AG04449 (cell line): Measurements from ENCODE around the gene IFNGR1.
"Not testable (repeated sequence)": the region's sequence is repeated elsewhere in the genome, so short reads cannot be mapped to it uniquely, and the experiment has no call there.

ENCODE experiments used
- CTCF ChIA-PET: fragments of 350-600 bp; formaldehyde crosslinking; extraction: SDS; loops from one replicate; lab custom pipeline; 2021; ENCODE audit warnings: antibody characterized with exemption; lab: Yijun Ruan, JAX
- POLR2A ChIA-PET: fragments of 400-600, 350-600 bp; formaldehyde crosslinking; extraction: SDS; loops from one replicate; lab custom pipeline; 2020; ENCODE audit warnings: antibody characterized with exemption, inconsistent platforms; lab: Yijun Ruan, JAX
- DNase-seq: peaks from one replicate; pipeline ENCODE4 v3.0.0-alpha.2; 2010; ENCODE audit warnings: low read depth, low spot score
- H3K4me3 ChIP-seq: 2 replicates; pipeline ENCODE4 v1.5.1; 2011; ENCODE audit warnings: low read depth, mild to moderate bottlenecking, control low read depth, low read length
- TF ChIP-seq, protein P1 (sequence below): IDR thresholded peaks from one replicate; pipeline ENCODE4 v1.5.1; 2011; ENCODE audit warnings: mild to moderate bottlenecking, moderate library complexity, low read length, control low read depth, inconsistent platforms; ENCODE audit not compliant: insufficient read depth; ENCODE audit errors: missing control alignments

The IFNGR1 gene

DNA sequence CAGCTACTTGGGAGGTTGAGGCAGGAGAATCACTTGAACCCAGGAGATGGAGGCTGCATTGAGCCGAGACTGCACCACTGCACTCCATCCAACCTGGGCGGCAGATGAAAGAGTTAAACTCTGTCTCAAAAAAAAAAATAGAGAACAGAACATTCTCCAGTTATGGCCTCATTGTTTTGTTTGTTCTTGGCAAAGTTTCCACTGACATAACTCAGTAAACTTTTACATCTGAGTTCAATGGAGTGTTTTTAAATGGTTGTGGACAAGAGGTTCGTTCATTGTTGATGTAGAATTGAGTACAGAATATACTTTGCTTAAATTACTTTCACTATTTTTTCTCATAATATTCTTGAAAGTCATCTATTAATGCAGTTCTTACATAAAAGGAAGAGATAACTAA is 42.2 kb upstream of the IFNGR1 start:
- CTCF ChIA-PET = no interaction called here
- H3K4me3 ChIP-seq = no peak overlapping the region
- TF ChIP-seq, protein P1, sequence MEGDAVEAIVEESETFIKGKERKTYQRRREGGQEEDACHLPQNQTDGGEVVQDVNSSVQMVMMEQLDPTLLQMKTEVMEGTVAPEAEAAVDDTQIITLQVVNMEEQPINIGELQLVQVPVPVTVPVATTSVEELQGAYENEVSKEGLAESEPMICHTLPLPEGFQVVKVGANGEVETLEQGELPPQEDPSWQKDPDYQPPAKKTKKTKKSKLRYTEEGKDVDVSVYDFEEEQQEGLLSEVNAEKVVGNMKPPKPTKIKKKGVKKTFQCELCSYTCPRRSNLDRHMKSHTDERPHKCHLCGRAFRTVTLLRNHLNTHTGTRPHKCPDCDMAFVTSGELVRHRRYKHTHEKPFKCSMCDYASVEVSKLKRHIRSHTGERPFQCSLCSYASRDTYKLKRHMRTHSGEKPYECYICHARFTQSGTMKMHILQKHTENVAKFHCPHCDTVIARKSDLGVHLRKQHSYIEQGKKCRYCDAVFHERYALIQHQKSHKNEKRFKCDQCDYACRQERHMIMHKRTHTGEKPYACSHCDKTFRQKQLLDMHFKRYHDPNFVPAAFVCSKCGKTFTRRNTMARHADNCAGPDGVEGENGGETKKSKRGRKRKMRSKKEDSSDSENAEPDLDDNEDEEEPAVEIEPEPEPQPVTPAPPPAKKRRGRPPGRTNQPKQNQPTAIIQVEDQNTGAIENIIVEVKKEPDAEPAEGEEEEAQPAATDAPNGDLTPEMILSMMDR = no peak
- POLR2A ChIA-PET = no interaction called here
- DNase-seq = no peak

DNA sequence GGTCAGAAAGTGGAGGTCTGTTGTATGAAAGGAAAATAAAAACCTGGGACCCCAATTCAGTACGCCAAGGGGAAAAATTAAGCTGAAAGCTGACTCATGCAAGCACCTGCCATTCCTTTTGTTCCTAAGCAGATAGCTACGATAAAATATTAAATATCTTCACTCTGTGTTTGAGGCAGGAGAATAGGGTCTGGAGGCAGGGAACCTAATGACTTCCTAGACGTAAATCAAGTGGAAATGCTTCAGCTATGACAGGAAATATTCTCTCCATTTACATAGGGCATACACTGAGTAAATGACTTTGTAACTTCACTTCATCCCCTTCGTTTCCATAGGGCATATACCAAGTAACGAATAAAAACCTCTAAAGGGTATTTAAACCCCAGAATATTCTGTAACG is 41.0 kb upstream of the IFNGR1 start:
- ChIA-PET POLR2A (no interaction called here), CTCF (interaction anchor here (1.0 to 1.1 kb wide), 2 partner anchors 54 to 165 kb away, joined by 3 read pairs; no protein-coding TSS in a partner anchor)
- TF ChIP-seq, protein P1 = no peak
- DNase-seq = no peak
- H3K4me3 ChIP-seq = no peak overlapping the region

DNA sequence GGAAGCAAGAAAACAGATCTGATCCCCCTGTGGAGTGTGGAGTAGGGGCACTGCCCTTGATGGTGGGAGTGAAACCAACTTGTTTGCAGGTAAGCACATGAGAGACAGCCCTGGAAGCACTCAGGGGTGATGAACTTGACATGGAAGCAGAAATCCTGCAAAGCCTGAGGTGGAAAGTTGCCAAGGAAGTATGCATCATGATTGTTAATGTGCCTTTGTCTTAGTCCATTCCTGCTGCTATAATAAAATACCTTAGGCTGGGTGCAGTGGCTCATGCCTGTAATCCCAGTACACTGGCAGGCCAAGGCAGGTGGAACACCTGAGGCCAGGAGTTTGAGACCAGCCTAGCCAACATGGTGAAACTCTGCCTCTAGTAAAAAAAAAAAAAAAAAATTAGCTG is 40.2 kb upstream of the IFNGR1 start:
- DNase-seq = no peak
- ChIA-PET CTCF (interaction anchor here (1.0 kb wide), 1 partner anchor 164 kb away, joined by 3 read pairs; no protein-coding TSS in a partner anchor), POLR2A (no interaction called here)
- TF ChIP-seq, protein P1 = no peak
- no peak overlapping the region for H3K4me3 ChIP-seq

DNA sequence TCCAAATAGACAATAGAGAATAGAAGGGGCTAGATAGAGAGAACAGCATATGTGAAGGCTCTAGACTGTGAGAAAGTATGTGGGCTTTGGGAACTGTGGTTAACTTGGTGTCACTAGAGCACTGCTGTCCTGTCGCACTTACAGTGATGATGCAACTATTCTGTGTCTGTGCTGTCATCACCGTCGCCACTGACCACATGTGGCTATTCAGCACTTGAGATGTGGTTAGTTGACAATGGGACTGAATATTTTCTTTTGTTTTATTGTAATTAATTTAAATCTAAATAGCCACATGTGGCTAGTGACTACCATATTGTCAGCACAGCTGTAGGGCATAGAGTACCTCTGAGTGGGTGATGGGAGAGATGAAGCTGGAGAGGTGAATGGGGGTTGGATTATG is 39.0 kb upstream of the IFNGR1 start:
- CTCF ChIA-PET = no interaction called here
- POLR2A ChIA-PET = no interaction called here

DNA sequence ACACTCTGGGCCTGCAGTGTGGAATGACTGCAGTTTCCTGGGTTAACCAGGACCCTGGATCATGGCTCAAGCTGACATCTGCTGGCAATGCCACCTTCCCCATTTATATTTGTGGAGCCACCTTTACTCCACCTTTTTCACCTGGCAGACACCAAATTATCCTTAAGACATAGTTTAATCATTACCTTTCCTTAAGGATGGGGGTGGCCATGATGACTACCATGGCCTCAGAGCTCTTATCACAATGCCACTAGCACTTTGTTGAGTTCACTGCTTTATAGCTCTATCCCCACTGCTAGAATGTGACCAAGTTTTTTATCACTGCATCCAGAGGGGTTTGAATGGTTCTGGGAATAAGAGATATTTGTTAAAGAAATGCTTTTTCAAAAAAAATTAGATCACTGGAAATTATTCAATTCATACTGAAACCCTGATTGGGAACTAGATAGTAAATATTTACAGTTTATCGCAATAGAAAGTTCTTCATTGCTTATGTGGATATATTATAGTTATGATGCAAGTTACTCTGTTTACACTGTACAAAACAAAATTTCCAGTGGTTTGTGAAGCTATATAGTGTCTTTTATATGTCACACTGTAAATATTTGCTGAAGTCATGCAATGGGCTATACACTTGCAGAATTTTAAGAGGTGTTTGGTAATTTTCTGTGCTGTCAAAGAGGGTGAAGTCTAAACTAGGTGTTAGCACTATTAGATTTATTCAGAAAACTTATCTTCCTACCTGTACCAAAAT is 37.3 kb upstream of the IFNGR1 start:
- ChIA-PET CTCF (interaction anchor here (1.2 kb wide), 1 partner anchor 14 kb away, joined by 3 read pairs; no protein-coding TSS in a partner anchor), POLR2A (no interaction called here)
- no peak for DNase-seq
- TF ChIP-seq, protein P1 = no peak
- no peak overlapping the region for H3K4me3 ChIP-seq

More for the DNA sequence above, 39.0 kb upstream of the IFNGR1 start:
- H3K4me3 ChIP-seq = no peak overlapping the region
- DNase-seq = no peak
- TF ChIP-seq, protein P1 = no peak

DNA sequence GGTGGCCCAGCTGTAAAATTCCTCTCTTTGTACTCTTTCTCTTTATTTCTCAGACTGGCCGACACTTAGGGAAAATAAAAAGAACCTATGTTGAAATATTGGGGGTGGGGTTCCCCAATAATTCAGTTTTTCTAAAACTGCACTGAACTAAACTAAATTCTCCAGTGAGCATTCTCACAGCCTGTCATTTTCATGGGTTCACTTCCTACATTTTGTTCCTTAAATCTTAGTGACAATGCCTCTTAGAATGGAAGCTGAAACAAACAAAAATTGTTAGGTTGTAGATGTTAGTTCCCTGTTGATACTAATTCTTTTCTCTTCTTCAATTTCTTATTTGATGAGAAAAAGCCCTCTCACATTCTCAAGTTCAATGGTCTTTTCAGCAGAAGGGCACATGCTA is 35.8 kb upstream of the IFNGR1 start:
- no peak for DNase-seq
- CTCF ChIA-PET = no interaction called here
- POLR2A ChIA-PET = no interaction called here
- TF ChIP-seq, protein P1 = no peak
- H3K4me3 ChIP-seq = no peak overlapping the region

DNA sequence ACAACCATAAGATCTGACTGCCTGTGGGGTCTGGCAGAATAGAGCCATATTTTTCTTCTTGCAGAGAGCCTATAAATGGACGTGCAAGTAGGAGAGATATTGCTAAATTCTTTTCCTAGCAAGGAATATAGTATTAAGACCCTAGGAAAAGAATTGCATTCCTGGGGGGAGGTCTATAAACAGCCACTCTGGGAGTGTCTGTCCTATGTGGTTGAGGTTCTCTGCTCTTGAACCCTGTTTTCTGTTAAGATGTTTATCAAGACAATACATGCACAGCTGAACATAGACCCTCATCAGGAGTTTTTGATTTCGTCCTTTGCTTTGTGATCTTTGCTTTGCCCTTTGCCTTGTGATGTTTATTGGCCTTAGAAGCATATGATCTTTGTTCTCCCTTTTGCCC is 35.2 kb upstream of the IFNGR1 start:
- H3K4me3 ChIP-seq, POLR2A ChIA-PET, DNase-seq, CTCF ChIA-PET: not testable (repeated sequence)
